HG03354 (cell line): ENCODE data around the gene PTPRB.

Source experiments
- ATAC-seq: cut with Tn5 transposase; IDR thresholded peaks from one replicate; pipeline ENCODE4 v1.9.1; 2021; ENCODE audit warnings: mild to moderate bottlenecking; ENCODE audit not compliant: unreplicated experiment, poor library complexity, severe bottlenecking

PTPRB gene

DNA sequence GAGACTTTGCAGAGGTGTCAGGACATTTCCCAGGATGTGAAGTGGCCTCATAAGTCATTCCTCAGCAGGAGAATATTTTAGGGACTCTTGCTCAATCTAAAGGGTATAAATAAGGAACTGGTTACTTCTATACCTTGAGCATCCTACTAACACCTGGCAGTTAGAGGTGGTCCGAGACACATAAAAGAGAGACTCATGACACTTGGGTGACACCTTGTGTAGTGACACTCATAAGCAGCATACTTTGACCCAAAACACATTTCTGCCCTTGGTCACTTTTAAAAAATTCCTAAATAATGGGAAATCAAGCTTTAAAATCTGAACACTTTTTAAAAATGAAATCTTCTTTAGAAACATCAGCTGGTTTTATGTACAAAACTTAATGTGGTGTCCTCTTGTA is 152.8 kb downstream of the PTPRB start:
- ATAC-seq, result no peak

DNA sequence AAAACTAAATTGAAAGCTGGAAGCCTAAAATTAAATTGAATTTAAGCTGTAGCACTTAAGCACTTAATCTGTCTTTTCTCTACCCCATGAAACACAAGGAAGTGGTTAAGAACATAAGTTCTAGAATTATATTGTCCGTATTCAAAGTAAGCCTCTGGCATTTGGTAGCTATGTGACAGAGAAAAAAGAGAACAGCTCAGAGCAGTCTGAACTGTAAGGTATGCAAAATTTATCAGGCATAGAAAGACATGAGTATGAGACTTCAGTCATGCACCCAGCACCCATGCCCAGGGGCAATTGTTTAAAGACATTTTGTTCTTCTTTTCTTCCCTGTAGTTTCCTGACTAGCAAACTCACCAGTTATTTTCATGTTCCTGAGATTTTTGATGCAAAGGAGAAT is 154.5 kb downstream of the PTPRB start:
- no peak for ATAC-seq

DNA sequence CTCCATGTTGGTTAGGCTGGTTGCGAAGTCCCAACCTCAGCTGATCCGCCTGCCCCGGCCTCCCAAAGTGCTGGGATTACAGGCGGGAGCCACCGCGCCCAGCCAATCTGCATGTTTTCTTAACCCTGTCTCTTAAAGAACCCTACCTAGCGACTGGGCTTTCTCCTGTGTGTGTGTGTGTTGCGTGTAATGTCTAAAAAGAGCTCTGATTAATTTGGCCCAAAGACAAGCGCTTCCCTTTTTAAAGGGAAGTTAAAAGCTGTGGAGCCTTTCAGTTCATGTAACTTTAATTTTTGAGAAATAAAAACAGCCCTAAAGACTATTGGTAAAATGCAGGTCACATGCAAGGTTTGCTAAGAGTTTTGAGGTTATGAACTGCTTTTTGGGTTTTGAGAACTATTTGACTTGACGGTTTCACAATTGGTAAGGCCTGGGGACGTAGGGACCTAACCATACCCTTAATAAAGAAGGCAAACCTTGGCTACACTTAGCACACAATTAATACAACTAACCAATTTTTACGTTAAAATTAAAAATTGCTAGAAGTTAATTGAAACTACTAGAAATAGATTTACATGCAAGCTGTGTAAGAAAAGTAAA is 167.9 kb downstream of the PTPRB start:
- ATAC-seq, result no peak

DNA sequence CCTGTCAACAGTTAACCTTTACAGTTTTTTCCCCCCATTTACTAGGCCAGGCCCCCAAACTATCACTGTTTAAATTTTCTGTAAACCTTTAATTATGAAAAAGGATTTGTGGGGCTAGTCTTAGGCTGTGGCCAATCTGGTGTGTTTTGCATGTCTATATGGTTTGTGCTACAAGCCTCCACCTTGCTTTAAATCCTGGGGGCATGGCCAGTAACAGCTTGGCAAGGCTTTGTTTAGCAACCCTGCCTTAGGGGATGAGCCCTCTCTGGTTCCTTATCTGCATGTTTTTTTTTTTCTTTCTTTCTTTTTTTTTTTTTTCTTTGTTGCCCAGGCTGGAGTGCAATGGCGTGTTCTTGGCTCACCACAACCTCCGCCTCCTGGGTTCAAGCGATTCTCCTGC is 168.5 kb downstream of the PTPRB start:
- ATAC-seq, result no peak

DNA sequence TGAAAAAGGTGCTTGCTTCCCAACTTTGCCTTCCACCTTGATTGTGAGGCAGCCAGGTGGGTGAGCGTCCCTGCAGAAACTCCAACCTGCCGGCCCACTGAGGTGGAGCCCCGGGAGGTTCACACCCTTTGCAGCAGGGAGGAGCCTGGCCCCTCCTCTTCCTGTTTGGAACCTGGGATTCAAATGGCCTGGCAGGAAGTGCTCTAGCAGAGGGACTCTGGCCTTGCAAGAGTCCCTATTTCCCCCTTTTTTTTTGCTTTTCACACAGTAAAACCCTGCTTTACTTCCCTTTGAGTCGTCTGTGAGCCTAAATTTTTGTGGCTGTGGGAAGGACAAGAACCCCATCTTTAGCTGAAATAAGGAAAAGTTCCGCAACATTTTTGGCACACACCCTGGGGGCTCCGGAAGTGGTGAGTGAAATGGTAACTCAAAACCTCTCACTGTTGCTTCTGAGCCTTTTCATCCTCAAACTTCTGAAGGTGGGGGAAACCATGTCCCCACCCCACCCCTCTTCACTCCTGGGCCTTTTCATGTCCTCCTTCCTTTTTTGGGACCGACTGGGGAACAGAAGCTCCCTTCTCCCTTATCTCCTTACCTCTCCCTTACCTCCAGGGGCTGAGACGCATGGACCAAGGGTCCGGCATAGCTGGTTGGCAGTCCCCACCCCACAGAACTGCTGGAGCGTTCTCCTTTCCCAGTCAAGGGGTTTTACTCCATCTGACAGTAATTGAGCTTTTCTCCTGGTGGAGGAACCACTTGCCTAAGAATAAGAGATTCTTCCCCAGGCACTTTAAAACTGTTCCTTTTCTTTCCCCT is 169.1 kb downstream of the PTPRB start:
- no peak for ATAC-seq

DNA sequence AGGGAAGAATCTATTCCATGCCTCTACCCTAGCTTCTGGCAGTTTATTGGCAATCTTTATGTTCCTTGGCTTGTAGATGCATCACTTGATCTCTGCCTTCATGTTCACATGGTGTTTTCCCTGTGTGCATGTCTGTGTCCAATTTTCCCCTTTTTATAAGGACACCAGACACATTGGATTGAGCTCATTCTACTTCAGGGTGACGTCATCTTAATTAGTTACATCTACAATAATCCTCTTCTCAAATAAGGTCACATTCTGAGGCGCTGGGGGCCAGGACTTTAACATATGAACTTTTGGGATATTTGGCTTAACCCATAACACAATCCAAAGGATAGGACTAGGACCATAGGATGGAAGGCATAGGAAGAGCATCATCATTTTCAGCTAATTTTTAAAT is 169.8 kb downstream of the PTPRB start:
- ATAC-seq, result no peak

DNA sequence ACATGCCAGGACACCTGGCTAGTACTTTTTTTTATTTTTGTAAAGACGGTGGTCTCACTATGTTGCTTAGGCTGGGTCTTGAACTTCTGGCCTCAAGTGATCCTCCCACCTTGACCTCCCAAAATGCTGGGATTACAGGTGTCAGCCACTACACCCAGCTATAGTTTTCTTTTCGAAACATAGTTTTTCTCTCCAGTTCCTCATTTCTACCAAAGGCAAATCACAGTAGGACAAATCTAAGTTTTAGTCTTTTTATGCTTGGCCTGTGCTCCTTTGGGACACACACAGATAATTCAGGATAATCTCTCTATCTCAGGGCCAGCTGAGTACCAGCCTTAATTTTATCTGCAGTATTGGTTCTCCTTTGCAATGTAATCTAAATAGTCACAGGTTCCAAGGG is 170.5 kb downstream of the PTPRB start:
- no peak for ATAC-seq
